ENCODE measurements around the gene RFXANK.

The RFXANK gene

DNA sequence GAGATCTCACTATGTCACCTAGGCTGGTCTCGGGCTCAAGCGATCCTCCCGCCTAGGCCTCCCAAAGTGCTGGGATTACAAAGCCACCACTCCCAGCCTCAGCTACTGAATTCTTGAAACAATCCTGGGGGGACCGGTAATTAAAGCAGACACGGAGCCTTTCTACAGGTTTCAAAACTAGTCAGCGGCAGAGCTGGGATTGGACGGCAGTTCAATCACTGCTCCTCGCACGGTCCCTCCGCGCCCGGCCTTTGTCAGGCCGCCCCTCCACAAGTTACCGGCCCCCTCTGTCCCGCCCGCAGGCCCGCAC is 335 bp upstream of the RFXANK start:
- no peak for TF ChIP-seq SIN3A (IDR thresholded peaks at IDR 0.05; ENCODE audit: borderline replicate concordance, insufficient read depth, low read length)
- TF ChIP-seq, protein P1, sequence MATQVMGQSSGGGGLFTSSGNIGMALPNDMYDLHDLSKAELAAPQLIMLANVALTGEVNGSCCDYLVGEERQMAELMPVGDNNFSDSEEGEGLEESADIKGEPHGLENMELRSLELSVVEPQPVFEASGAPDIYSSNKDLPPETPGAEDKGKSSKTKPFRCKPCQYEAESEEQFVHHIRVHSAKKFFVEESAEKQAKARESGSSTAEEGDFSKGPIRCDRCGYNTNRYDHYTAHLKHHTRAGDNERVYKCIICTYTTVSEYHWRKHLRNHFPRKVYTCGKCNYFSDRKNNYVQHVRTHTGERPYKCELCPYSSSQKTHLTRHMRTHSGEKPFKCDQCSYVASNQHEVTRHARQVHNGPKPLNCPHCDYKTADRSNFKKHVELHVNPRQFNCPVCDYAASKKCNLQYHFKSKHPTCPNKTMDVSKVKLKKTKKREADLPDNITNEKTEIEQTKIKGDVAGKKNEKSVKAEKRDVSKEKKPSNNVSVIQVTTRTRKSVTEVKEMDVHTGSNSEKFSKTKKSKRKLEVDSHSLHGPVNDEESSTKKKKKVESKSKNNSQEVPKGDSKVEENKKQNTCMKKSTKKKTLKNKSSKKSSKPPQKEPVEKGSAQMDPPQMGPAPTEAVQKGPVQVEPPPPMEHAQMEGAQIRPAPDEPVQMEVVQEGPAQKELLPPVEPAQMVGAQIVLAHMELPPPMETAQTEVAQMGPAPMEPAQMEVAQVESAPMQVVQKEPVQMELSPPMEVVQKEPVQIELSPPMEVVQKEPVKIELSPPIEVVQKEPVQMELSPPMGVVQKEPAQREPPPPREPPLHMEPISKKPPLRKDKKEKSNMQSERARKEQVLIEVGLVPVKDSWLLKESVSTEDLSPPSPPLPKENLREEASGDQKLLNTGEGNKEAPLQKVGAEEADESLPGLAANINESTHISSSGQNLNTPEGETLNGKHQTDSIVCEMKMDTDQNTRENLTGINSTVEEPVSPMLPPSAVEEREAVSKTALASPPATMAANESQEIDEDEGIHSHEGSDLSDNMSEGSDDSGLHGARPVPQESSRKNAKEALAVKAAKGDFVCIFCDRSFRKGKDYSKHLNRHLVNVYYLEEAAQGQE (IDR thresholded peaks at IDR 0.05; ENCODE audit: insufficient read depth in 1 of 2, low read depth in 2 of 2, low read length in 2 of 2) = no peak
- TF ChIP-seq FOXP2 (optimal IDR thresholded peaks at IDR 0.05; ENCODE audit: borderline replicate concordance, extremely low read depth, extremely low read length, insufficient read depth) = no peak
- no peak for TF ChIP-seq POLR2AphosphoS5 (IDR thresholded peaks at IDR 0.05; ENCODE audit: low read depth, low read length)
- TF ChIP-seq TAF1 (IDR thresholded peaks at IDR 0.05; ENCODE audit: borderline replicate concordance, insufficient read depth, low read length) = no peak

DNA sequence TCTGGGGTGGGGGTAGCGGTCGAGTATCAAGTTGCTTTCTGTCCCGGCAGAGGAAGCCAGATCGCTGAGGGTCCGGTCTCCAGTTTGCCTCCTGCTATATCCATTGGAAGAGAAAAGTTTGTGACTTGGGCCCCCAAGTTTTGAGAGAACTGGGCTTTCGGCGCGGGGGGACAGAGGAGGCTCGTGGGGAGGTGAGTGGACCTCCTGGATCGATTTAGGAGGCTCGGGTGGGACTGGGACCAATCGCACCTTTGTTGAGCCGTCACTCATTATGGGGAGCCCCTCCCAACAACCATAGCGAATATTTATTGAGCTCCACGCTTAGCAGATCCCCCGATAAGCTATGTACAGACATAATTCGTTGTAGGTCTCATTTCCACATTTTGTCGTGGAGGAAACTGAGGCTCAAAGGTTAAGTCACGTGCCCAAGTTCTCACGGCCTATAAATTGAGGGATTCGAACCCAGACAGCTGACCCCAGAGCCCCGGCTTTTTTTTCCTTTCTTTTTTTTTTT is 909 bp downstream of the RFXANK start:
- no peak for TF ChIP-seq FOXP2 (optimal IDR thresholded peaks at IDR 0.05; ENCODE audit: borderline replicate concordance, extremely low read depth, extremely low read length, insufficient read depth)
- TF ChIP-seq POLR2AphosphoS5 (IDR thresholded peaks at IDR 0.05; ENCODE audit: low read depth, low read length) = no peak

DNA sequence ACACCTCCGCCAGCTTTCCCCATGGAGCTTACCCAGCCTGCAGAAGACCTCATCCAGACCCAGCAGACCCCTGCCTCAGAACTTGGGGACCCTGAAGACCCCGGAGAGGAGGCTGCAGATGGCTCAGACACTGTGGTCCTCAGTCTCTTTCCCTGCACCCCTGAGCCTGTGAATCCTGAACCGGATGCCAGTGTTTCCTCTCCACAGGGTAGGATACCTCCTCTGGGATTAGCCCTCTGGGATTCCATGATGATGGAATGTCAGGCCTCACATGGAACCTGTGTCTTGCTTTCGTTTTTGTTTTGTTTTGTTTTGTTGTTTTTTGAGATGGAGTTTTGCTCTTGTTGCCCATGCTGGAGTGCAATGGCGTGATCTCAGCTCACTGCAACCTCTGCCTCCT is 1.9 kb downstream of the RFXANK start:
- no peak for TF ChIP-seq FOXP2 (optimal IDR thresholded peaks at IDR 0.05; ENCODE audit: borderline replicate concordance, extremely low read depth, extremely low read length, insufficient read depth)
- TF ChIP-seq, protein P1 (IDR thresholded peaks at IDR 0.05; ENCODE audit: insufficient read depth in 1 of 2, low read depth in 2 of 2, low read length in 2 of 2) = no peak
- TF ChIP-seq SIN3A (IDR thresholded peaks at IDR 0.05; ENCODE audit: borderline replicate concordance, insufficient read depth, low read length) = no peak
- no peak for TF ChIP-seq TAF1 (IDR thresholded peaks at IDR 0.05; ENCODE audit: borderline replicate concordance, insufficient read depth, low read length)
- TF ChIP-seq POLR2AphosphoS5 (IDR thresholded peaks at IDR 0.05; ENCODE audit: low read depth, low read length) = no peak

GRCh38 chr19:19201697-19202630 is 9.9 kb downstream of the RFXANK start:
- TF ChIP-seq SIN3A (IDR thresholded peaks at IDR 0.05; ENCODE audit: borderline replicate concordance, insufficient read depth, low read length) (no peak), POLR2AphosphoS5 (IDR thresholded peaks at IDR 0.05; ENCODE audit: low read depth, low read length) (peak; percentile 17; the same call in 1 of the 2 replicates)
- TF ChIP-seq, protein P1 (IDR thresholded peaks at IDR 0.05; ENCODE audit: insufficient read depth in 1 of 2, low read depth in 2 of 2, low read length in 2 of 2) = no peak

- TF ChIP-seq, protein P1 (IDR thresholded peaks at IDR 0.05; ENCODE audit: insufficient read depth in 1 of 2, low read depth in 2 of 2, low read length in 2 of 2) = no peak
- TF ChIP-seq SIN3A (IDR thresholded peaks at IDR 0.05; ENCODE audit: borderline replicate concordance, insufficient read depth, low read length) (no peak), POLR2AphosphoS5 (IDR thresholded peaks at IDR 0.05; ENCODE audit: low read depth, low read length) (no peak; the same call in 1 of the 2 replicates), FOXP2 (optimal IDR thresholded peaks at IDR 0.05; ENCODE audit: borderline replicate concordance, extremely low read depth, extremely low read length, insufficient read depth) (no peak), TAF1 (IDR thresholded peaks at IDR 0.05; ENCODE audit: borderline replicate concordance, insufficient read depth, low read length) (no peak)
Measured at GRCh38 chr19:19202707-19203011, 10.6 kb downstream of the RFXANK start.
